GM19452 (cell line): ENCODE measurements around the gene HMGCS2.

Experiments
- ATAC-seq: cut with Tn5 transposase; IDR thresholded peaks from one replicate; pipeline ENCODE4 v1.9.1; 2021; ENCODE audit not compliant: unreplicated experiment

The HMGCS2 gene

DNA sequence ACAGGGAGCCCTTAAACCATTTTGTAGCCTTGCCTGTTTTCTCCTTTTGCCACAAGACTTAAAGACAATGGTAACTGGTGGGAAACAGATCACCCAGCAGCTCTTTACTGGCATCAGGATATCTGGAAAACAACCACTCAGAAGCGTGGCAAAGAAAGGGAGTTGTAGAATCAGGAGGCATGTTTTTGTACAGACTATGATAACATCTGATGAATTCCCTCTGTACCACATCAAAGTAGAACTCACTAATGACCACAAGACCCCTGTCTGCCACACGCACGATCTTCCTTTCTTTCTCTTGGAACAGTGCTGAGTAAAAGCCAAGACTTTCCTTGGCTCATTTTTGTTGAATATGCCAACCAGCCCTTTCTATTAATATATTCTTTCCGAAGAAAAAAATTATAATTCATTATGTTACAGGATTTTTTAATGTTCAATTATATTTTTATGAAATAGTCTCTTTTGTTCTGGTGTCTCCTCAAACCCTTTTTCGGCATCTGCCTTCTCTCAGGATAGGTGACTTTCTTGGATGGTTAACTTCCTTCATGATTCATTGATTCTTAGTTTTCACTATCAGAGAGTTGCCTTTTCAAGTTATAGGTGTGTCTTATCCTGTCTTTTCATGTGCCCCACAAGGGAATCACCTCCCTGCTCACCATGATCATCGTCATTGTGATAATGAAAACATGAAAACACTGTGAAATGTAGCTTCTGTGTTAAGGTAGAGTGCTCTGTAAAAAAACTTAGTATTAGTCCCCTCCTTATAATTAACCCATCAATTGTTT is 64.8 kb downstream of the HMGCS2 start:
- no peak for ATAC-seq

DNA sequence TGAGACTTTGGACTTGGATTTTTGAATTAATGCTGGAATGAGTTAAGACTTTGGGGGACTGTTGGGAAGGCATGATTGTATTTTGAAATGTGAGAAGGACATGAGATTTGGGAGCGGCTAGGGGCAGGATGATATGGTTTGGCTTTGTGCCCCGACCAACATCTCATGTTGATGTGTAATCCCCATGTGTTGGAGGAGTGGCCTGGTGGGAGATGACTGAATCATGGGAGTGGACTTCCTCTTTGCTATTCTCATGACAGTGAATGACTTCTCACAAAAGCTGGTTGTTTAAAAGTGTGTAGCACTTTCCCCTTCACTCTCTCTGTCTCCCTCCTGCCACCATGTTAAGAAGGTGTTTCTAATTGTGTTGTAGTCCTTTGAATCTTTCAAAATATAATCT is 66.3 kb downstream of the HMGCS2 start:
- ATAC-seq: no peak

DNA sequence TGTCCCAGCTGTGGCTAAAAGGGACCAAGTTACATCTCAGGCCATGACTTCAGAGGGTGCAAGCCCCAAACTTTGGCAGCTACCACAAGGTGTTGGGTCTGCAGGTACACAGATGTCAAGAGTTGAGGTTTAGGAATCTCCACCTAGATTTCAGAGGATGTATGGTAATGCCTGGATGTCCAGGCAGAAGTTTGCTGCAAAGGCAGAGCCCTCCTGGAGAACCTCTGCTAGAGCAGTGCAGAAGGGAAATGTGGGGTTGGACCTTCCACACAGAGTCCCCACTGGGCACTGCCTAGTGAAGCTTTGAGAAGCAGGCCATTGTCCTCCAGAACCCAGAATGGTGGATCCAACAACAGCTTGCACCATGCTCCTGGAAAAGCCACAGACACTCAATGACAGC is 67.0 kb downstream of the HMGCS2 start:
- no peak for ATAC-seq

DNA sequence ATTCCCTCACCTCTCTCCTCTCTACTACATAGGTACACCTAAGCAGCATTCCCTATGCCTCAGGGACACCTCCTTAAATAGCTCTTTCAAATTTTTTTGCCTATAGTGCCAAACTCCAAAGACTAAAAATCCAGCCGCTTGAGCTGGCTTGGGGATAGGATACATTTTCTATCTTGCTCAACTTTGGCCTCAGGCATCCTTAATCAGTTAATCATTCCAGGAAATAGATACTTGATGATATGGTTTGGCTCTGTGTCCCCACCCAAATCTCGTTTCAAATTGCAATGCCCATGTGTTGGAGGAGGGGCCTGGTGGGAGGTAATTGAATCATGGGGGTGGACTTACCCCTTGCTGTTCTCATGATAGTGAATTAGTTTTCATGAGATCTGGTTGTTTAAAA is 68.4 kb downstream of the HMGCS2 start:
- no peak for ATAC-seq
